ENCODE results near the gene SLMAP. TPM values are rescaled to one million over a fixed set of nuclear protein-coding genes. Genes with fewer than 3 reads are reported as not detected.
A peak's percentile ranks its signal among the peaks of the same experiment; 100 is the strongest.
"Not testable (repeated sequence)": the region's sequence is repeated elsewhere in the genome, so short reads cannot be mapped to it uniquely, and the experiment has no call there.

SLMAP gene
- total RNA-seq, 1 donor from 2014 or later: 29.2 TPM

DNA sequence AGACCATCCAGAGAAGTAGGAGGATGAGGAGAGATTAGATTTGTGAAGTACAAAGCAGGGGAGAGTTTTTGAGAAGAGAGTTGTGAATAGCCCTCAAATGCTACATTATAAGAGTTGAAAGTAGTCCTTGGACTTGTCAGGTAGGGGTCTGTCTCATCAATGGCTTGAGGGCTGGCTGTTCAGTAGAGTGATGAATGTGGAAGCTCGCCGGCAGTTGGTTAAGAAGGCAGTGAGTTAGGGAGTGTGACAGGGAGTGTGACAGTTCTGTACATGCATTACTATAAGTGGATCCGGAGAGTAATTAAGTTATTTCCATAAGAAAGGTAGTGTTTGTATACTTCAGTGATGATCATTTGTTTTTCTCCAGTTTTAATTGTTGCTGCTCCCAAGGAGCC lies 32.5 kb downstream of the SLMAP start:
- DNase-seq (ENCODE audit: low spot score) (no peak), ATAC-seq (no peak)

GRCh38 chr3:57791245-57791644 lies 35.1 kb downstream of the SLMAP start:
- no peak for ATAC-seq

DNA sequence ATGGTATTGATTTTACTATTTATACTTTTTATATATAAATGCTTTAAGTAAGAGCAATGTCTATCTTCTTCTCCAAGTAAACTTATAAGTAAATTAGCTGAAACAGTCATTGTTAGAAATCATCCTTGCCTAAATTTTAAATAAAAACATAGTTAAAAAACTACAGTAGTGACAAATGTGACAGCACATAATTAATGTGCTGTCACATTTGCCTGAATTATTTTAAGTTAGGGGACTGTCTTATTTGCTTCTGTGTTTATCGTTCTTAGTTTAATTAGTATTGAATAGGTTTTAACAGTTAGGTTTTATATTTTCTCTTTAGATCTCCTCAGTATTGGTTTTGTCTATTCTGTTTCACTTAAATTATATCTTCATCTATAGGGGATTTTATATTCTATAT lies 36.1 kb downstream of the SLMAP start:
- no peak for DNase-seq (ENCODE audit: low spot score)
- no peak for ATAC-seq

More at GRCh38 chr3:57791245-57791644, 35.1 kb downstream of the SLMAP start:
- DNase-seq (ENCODE audit: low spot score): no peak

- DNase-seq (ENCODE audit: low spot score): no peak
- ATAC-seq: no peak
Observed at GRCh38 chr3:57793737-57794187, 37.7 kb downstream of the SLMAP start.

DNA sequence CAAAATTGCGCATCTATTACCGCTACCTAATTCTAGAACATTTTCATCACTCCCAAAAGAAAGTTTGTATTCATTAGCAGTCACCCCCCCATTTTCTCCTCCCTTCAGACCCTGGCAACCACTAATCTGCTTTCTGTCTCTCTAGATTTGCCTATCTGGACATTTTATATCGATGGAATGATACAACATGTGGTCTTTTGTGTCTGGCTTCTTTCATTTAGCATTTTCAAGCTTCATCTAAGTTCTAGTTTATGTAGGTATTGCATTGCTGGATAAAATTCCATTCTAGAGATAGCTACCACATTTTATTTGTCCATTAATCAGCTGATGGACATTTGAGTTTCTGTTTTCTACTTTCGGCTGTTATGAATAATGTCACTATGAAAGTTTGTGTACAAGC lies 38.4 kb downstream of the SLMAP start:
- ATAC-seq (no peak), DNase-seq (ENCODE audit: low spot score) (no peak)

- no peak for ATAC-seq
- no peak for DNase-seq (ENCODE audit: low spot score)
Observed at GRCh38 chr3:57794951-57795350, 38.8 kb downstream of the SLMAP start.

DNA sequence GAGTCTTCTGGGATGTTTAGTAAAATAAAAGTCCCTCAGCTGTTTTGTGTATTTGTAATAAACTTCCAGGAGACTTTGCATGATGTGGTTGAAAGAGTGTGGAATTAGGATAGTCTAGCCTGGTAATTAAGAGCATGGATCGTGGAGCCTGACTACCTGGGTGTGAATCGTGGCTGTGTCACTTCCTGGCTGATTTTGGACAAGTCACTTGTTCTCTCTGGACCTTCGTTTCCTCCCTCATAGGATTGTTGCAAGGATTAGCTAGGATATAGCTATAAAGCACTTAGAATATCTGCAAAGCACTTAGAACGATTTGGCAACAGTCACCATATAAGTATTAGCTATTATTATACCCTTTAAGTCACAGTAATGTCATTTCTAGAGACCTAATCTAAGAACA lies 40.2 kb downstream of the SLMAP start:
- DNase-seq (ENCODE audit: low spot score) (no peak), ATAC-seq (no peak)

DNA sequence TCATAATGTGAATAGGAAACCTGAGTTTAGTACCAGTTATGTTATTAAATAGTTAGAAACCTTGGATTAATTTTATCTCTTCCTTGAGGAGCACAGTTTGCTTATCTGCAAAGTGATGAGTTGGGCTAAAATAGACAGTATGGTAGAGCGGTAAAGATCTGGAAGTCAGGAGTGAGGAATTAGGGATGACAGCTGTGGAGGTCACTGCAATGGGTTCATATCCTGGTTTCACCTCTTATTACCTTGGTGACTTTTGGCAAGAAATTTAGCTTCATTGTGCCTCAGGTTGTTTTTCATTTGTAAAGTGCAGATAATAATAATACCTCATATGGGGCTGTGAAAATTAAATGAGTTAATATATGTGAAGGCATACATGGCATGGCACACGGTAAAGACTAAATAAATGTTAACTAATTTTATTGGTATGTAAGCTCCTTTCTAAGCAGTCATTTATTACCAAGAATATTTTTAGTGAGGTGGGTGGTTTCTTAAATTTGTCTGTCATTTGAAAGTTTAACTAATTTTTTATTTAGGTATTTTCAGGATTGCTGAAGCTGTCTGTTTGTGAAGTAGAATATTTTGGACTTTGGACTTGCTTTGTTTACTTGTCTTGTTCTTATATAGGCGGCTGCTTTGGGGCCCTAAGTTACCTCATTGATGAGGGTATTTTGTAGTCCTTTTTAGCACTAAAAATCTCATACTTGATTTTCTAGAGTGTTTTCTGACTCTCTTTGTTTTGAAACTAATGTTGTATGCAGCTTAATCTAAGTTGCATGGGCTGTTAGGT lies 41.8 kb downstream of the SLMAP start:
- DNase-seq (ENCODE audit: low spot score) (no peak), ATAC-seq (peak; percentile 54)

- ATAC-seq (peak; percentile 40), DNase-seq (ENCODE audit: low spot score) (no peak)
Observed at GRCh38 chr3:57803647-57804081, 47.6 kb downstream of the SLMAP start.

GRCh38 chr3:57805266-57805665 lies 49.2 kb downstream of the SLMAP start:
- DNase-seq (ENCODE audit: low spot score) (no peak), ATAC-seq (no peak)

- no peak for ATAC-seq
Observed at GRCh38 chr3:57805674-57806073, 49.6 kb downstream of the SLMAP start.

GRCh38 chr3:57806195-57806594 lies 50.1 kb downstream of the SLMAP start:
- DNase-seq (ENCODE audit: low spot score); ATAC-seq: not testable (repeated sequence)

More at GRCh38 chr3:57805674-57806073, 49.6 kb downstream of the SLMAP start:
- no peak for DNase-seq (ENCODE audit: low spot score)

DNA sequence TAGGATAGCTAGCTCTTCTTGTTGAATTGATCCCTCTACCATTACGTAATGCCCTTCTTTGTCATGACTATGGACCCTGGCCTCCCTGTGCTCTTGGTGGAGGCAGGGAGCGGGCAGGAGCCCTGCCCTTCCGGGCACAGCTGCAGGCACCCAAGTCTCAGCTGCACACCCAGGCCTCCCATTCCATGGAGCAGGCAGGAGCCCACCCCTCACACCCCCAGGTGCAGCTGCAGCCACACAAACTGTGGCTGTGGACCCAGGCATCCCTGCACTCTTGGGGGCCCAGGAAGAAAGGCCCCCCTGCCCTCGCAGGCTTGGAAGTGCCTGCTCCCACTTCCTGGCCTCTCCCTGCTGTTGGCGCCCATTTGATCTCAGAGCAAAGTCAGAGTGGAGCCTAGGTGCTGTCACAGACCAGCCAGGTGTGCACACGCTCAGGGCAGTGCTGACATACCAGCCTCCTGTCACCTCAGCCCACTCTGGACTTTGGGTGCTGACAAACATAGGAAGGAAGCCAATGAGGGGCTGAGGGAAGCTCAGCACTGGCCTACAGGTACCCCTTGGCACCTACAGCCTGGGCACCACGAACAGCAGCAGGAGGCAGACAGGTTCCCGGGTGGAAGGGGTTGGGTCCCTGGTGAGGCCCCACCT lies 53.0 kb downstream of the SLMAP start:
- no peak for DNase-seq (ENCODE audit: low spot score)

DNA sequence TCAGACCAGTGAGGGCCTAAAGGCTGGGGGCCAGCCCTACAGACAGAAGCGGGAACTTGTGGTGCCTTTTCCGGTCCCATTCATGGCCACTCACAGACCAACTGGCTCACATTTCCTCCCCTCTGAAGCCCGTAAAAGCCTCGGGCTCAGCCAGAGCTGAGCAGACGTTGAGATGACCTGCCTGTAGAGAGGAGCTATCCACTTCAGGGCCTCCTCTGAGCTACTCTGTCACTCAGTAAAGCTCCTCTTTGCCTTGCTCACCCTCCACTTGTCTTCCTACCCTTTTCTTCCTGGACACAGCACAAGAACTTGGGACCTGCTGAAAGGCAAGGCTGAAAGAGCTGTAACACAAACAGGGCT lies 53.5 kb downstream of the SLMAP start:
- ATAC-seq (peak; percentile 51), DNase-seq (ENCODE audit: low spot score) (no peak)

More for the DNA sequence above, 53.0 kb downstream of the SLMAP start:
- peak; percentile 36 for ATAC-seq

DNA sequence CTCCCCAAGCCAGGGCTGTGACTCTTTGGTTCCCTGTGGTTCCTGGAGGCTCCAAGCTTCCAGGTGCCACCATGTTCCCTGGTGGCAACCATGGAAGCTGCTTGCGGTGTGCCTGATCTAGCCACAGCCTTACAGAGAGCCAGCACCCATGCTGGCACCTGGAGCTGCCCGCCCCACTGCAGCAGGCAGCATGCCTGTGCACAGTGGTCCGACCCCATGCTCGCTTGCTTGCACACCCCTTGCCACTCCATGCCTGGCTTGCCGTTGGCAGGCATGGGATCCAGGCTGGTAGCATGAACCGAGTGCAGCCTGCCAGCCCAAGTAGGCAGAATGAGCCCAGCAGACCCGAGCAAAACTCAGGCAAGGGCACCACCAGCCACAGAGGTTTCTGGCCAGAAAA lies 53.9 kb downstream of the SLMAP start:
- DNase-seq (ENCODE audit: low spot score): no peak

GRCh38 chr3:57810471-57811137 lies 54.5 kb downstream of the SLMAP start:
- peak; percentile 26 for ATAC-seq

More for the DNA sequence above, 53.9 kb downstream of the SLMAP start:
- peak; percentile 29 for ATAC-seq

GRCh38 chr3:57815036-57815435 lies 58.9 kb downstream of the SLMAP start:
- no peak for DNase-seq (ENCODE audit: low spot score)
- no peak for ATAC-seq

More at GRCh38 chr3:57810471-57811137, 54.5 kb downstream of the SLMAP start:
- no peak for DNase-seq (ENCODE audit: low spot score)

DNA sequence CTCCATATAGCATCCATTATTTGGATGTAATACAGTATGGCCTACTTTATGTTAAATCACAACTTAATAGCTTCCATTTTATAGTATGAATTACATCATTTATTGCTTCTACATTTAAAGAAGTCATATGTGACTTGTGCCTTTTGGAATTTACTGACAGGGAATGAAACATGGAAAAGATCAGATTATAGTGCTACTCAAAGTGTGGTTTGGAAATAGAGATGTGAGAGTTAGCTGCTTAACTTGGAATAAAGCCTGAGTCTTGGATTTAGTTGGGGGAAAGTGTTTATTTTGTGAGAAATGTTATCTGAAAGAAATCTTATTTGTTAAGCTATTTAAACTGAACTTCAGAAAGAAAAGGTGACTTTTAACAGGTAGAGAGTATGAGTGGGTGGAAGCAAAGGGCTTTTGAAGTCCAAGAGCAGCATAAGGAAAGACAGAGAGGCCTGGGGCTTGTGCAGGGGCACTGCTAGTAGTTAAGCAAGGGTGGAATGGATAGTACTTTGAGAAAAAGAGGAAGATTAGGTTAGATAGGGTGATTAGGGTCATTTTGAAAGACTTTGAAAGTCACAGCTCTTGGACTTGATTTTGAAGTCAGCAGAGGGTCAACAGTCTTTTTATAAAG lies 60.5 kb downstream of the SLMAP start:
- DNase-seq (ENCODE audit: low spot score) (no peak), ATAC-seq (peak; percentile 37)

DNA sequence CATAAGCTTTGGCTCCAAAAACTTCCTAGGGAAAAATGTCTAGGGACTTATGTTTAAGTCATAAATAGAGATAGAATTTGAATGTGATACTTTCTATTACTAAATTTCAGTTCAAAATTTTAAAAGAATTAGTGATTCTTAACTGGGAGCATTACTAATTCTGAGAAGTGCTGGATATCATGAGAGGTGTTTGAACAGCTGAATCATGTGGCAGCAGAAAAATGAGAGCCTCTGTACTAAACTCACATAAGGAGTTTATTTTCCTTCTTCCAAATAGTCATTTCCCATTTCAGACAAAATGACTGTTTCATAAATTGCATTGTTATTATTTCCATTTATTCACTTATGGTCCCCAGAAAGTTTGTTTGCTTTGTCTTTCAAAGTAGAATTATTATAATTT lies 62.7 kb downstream of the SLMAP start:
- DNase-seq (ENCODE audit: low spot score) (no peak), ATAC-seq (no peak)

DNA sequence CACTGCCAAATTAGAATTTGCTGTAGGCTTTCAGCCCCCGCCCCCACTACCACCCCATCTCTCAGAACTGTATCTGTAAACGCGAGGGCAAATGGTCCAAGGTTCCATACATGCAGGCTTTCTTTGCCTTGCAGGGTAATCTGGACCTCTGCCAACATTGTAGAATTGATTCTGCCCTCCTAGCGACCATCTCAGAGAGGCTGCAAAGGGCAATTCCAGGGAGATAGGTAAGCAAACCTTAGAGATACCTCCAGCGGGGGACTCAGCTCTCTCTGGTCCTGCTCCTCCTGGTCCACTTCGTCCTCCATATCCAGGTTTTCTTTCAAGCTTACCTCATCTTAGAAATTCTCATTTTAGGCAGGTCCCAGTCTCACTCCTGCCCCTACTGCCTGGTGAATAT lies 64.4 kb downstream of the SLMAP start:
- peak; percentile 22 for ATAC-seq
- no peak for DNase-seq (ENCODE audit: low spot score)

GRCh38 chr3:57821765-57822164 lies 65.7 kb downstream of the SLMAP start:
- DNase-seq (ENCODE audit: low spot score) (no peak), ATAC-seq (no peak)

All from left lobe of liver (tissue), 2 donors.